GM18909 (cell line): ENCODE results near the gene PALLD.
"Not testable (repeated sequence)": the region's sequence is repeated elsewhere in the genome, so short reads cannot be mapped to it uniquely, and the experiment has no call there.

Source experiments
- ATAC-seq: cut with Tn5 transposase; IDR thresholded peaks from one replicate; pipeline ENCODE4 v1.9.1; 2021; ENCODE audit warnings: mild to moderate bottlenecking; ENCODE audit not compliant: unreplicated experiment, poor library complexity

Gene PALLD

GRCh38 chr4:168691631-168692369 is 194.9 kb downstream of the PALLD start:
- ATAC-seq, result no peak

- ATAC-seq, result no peak
Observed at GRCh38 chr4:168693750-168694490, 197.1 kb downstream of the PALLD start.

- no peak for ATAC-seq
Observed at GRCh38 chr4:168694667-168695066, 197.8 kb downstream of the PALLD start.

- no peak for ATAC-seq
Observed at GRCh38 chr4:168695288-168695687, 198.4 kb downstream of the PALLD start.

GRCh38 chr4:168696280-168696679 is 199.4 kb downstream of the PALLD start:
- ATAC-seq, result no peak

- ATAC-seq, result no peak
Observed at GRCh38 chr4:168696826-168697225, 200.0 kb downstream of the PALLD start.

GRCh38 chr4:168699224-168699878 is 202.5 kb downstream of the PALLD start:
- ATAC-seq, result no peak

GRCh38 chr4:168701061-168701460 is 204.2 kb downstream of the PALLD start:
- no peak for ATAC-seq

GRCh38 chr4:168702581-168703087 is 205.8 kb downstream of the PALLD start:
- ATAC-seq, result not testable (repeated sequence)

- ATAC-seq, result no peak
Observed at GRCh38 chr4:168705121-168705520, 208.3 kb downstream of the PALLD start.

GRCh38 chr4:168707205-168707604 is 210.4 kb downstream of the PALLD start:
- no peak for ATAC-seq

- no peak for ATAC-seq
Observed at GRCh38 chr4:168708108-168708507, 211.3 kb downstream of the PALLD start.

GRCh38 chr4:168710353-168710946 is 213.6 kb downstream of the PALLD start:
- no peak for ATAC-seq

- ATAC-seq, result no peak
Observed at GRCh38 chr4:168711197-168712140, 214.6 kb downstream of the PALLD start.

GRCh38 chr4:168712316-168712890 is 215.6 kb downstream of the PALLD start:
- ATAC-seq, result no peak

GRCh38 chr4:168713253-168713652 is 216.4 kb downstream of the PALLD start:
- no peak for ATAC-seq

GRCh38 chr4:168715896-168716295 is 219.0 kb downstream of the PALLD start:
- no peak for ATAC-seq

GRCh38 chr4:168716406-168717129 is 219.7 kb downstream of the PALLD start:
- ATAC-seq, result no peak

- ATAC-seq, result no peak
Observed at GRCh38 chr4:168717847-168718246, 221.0 kb downstream of the PALLD start.
